Mammary epithelial cell (primary cell): ENCODE measurements around the gene PFKFB3.

ENCODE experiments used
- EZH2 ChIP-seq: IDR thresholded peaks from 2 replicates; pipeline ENCODE4 v1.6.1; 2012; ENCODE audit warnings: low read length, inconsistent platforms, borderline replicate concordance
- TF ChIP-seq, protein P1 (sequence below), 2 donors: IDR thresholded peaks in 1 of 2; conservative IDR thresholded peaks in 1 of 2; 2 replicates each; pipeline ENCODE4 v1.5.1; 2011 to 2012; ENCODE audit warnings: inconsistent platforms in 2 of 2, low read length in 2 of 2, mild to moderate bottlenecking in 2 of 2, control low read depth in 1 of 2, low read depth in 1 of 2; ENCODE audit not compliant: insufficient read depth in 1 of 2; ENCODE audit errors: extremely low read depth in 1 of 2

DNA sequence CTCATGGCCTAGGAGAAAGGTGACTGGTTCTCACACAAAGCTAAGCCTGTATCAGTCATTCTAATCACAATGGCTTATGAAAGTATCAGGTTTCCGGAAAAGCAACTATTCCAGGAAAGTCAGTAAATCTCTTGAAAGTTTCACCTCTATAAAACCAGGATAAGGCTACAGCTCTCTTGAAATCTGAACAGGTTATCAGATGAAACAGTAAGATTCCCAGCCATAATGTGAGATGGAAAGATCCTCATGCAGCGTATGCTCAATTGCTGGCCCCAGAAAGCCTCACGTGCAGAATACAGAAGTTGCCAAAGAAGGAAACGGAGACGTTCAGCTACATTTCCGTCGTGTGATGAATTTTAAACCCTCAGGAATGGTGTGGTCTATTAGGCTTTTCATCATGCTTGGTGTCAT is 90.0 kb downstream of the PFKFB3 start:
- TF ChIP-seq, protein P1, sequence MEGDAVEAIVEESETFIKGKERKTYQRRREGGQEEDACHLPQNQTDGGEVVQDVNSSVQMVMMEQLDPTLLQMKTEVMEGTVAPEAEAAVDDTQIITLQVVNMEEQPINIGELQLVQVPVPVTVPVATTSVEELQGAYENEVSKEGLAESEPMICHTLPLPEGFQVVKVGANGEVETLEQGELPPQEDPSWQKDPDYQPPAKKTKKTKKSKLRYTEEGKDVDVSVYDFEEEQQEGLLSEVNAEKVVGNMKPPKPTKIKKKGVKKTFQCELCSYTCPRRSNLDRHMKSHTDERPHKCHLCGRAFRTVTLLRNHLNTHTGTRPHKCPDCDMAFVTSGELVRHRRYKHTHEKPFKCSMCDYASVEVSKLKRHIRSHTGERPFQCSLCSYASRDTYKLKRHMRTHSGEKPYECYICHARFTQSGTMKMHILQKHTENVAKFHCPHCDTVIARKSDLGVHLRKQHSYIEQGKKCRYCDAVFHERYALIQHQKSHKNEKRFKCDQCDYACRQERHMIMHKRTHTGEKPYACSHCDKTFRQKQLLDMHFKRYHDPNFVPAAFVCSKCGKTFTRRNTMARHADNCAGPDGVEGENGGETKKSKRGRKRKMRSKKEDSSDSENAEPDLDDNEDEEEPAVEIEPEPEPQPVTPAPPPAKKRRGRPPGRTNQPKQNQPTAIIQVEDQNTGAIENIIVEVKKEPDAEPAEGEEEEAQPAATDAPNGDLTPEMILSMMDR (conservative IDR thresholded peaks at IDR 0.05 in 1 of 2, IDR thresholded peaks at IDR 0.05 in 1 of 2; ENCODE audit: extremely low read depth in 1 of 2, insufficient read depth in 1 of 2, low read depth in 1 of 2, low read length in 2 of 2) = no peak
- no peak for TF ChIP-seq EZH2
